K562 (cell line): ENCODE results near the gene GNB5. TPM values are rescaled to one million over a fixed set of nuclear protein-coding genes. Genes with fewer than 3 reads are reported as not detected.

ENCODE experiments used
- BCLAF1 ChIP-seq, 2 experiments: fragments of 450-650 bp in 1 of 2; IDR thresholded peaks; 2 replicates each; pipeline ENCODE4 v1.6.1; 2011 to 2017; ENCODE audit warnings: low read depth in 2 of 2, antibody characterized with exemption in 1 of 2, borderline replicate concordance in 1 of 2, low read length in 1 of 2, mild to moderate bottlenecking in 1 of 2, mixed read lengths in 1 of 2; ENCODE audit not compliant: control insufficient read depth in 1 of 2
- BDP1 ChIP-seq: IDR thresholded peaks from 3 replicates; pipeline ENCODE4 v1.6.1; 2011; ENCODE audit not compliant: insufficient read length, insufficient read depth
- CREB5 ChIP-seq: fragments of 250-450 bp; sonication (Bioruptor Pico); IDR thresholded peaks from 2 replicates; pipeline ENCODE4 v1.5.0; 2020; ENCODE audit warnings: mild to moderate bottlenecking
- DPF2 ChIP-seq: fragments of 450-650 bp; IDR thresholded peaks from 2 replicates; pipeline ENCODE4 v1.6.1; 2016
- LARP7 ChIP-seq: fragments of 450-650 bp; IDR thresholded peaks from 2 replicates; pipeline ENCODE4 v1.6.1; 2016
- MTA1 ChIP-seq: fragments of 450-650 bp; IDR thresholded peaks from 2 replicates; pipeline ENCODE4 v1.6.1; 2017; ENCODE audit warnings: borderline replicate concordance
- PRDM10 ChIP-seq: fragments of 450-650 bp; IDR thresholded peaks from 2 replicates; pipeline ENCODE4 v1.6.1; 2018; ENCODE audit not compliant: partially characterized antibody
- RFX7 ChIP-seq: fragments of 250-450 bp; sonication (Bioruptor Pico); IDR thresholded peaks from 2 replicates; pipeline ENCODE4 v1.5.1; 2021; ENCODE audit warnings: mild to moderate bottlenecking
- SAFB ChIP-seq: fragments of 200-400 bp; formaldehyde crosslinking; IDR thresholded peaks from 2 replicates; pipeline ENCODE4 v1.6.1; 2017; ENCODE audit warnings: low read depth, low read length, borderline replicate concordance
- TCF7L2 ChIP-seq: fragments of 150-350 bp; IDR thresholded peaks from 2 replicates; pipeline ENCODE4 v1.6.1; 2016; ENCODE audit warnings: low read depth, mild to moderate bottlenecking, low read length, moderate library complexity
- TEAD4 ChIP-seq, 2 experiments: sonication (generic) in 1 of 2; formaldehyde crosslinking in 1 of 2; IDR thresholded peaks; 2 replicates each; pipeline versions ENCODE4 v1.6.1 to v1.8.0; 2012 to 2022; ENCODE audit warnings: borderline replicate concordance in 1 of 2, inconsistent platforms in 1 of 2, low read length in 1 of 2, mild to moderate bottlenecking in 1 of 2, missing genetic modification reagents in 1 of 2
- ZKSCAN3 ChIP-seq: fragments of 250-450 bp; sonication (Bioruptor Pico); IDR thresholded peaks from 2 replicates; pipeline ENCODE4 v1.4.0; 2020
- ZNF263 ChIP-seq: sonication (generic); formaldehyde crosslinking; IDR thresholded peaks from 2 replicates; pipeline ENCODE4 v1.8.0; 2022; ENCODE audit warnings: mild to moderate bottlenecking, missing genetic modification reagents, borderline replicate concordance
- ZNF316 ChIP-seq: fragments of 450-650 bp; IDR thresholded peaks from 2 replicates; pipeline ENCODE4 v1.6.1; 2016
- ZNF324 ChIP-seq: fragments of 250-450 bp; sonication (Bioruptor Pico); IDR thresholded peaks from 2 replicates; pipeline ENCODE4 v1.4.0; 2020; ENCODE audit warnings: mild to moderate bottlenecking
- ZNF512 ChIP-seq: IDR thresholded peaks from 2 replicates; pipeline ENCODE4 v1.6.1; 2016; ENCODE audit warnings: missing genetic modification characterization, missing compliant biosample characterization
- ZNF586 ChIP-seq: fragments of 450-650 bp; formaldehyde crosslinking; conservative IDR thresholded peaks from 2 replicates; pipeline ENCODE4 v1.4.0; 2020; ENCODE audit warnings: mild to moderate bottlenecking, moderate library complexity
- ZSCAN29 ChIP-seq: fragments of 450-650 bp; IDR thresholded peaks from 2 replicates; pipeline ENCODE4 v1.6.1; 2017
- polyA plus RNA-seq, 8 experiments: library from polyadenylated mRNA; depleted of rRNA in 4 of 8; stranded (reverse) in 5 of 8; unstranded in 3 of 8; fragments of >200 nt; fragmentation: Nextera tagmentation in 2 of 8; fragmentation: Illumina TruSeq in 1 of 8; extraction: Ambion mirVana in 2 of 8; extraction: Trizol in 1 of 8; gene quantifications; 2 replicates each; pipeline versions ENCODE4 v1.2.1 to v1.2.3, GENCODE V29; 2011 to 2014; ENCODE audit warnings: inconsistent platforms in 1 of 8, missing spikeins in 1 of 8
- total RNA-seq, 7 experiments: library from RNA; depleted of rRNA in 6 of 7; stranded (reverse); fragments of >200 nt in 6 of 7; fragmentation: Illumina TruSeq in 2 of 7; extraction: Trizol in 2 of 7; gene quantifications; 2 replicates each; pipeline versions ENCODE4 v1.2.1 to v1.2.3, GENCODE V29; 2011 to 2021; ENCODE audit warnings: low replicate concordance in 1 of 7

The GNB5 gene
- total and polyA plus RNA-seq, 9 of the 15 experiments (the other 6 are each of a cell fraction or from before 2014, with no cell fraction given) = 0.11 to 2.1 (median 0.77) TPM

- 0 out of 4 replicates have a peak, but pooled peaks of 1 of the 2 experiments have one; percentile 45 for TF ChIP-seq BCLAF1 (IDR thresholded peaks at IDR 0.05; ENCODE audit: borderline replicate concordance in 1 of 2, control insufficient read depth in 1 of 2, low read depth in 2 of 2, low read length in 1 of 2)
- peak; percentile 38; the same call in 1 of the 2 replicates for TF ChIP-seq DPF2
- TF ChIP-seq ZNF512 (tag) = peak; percentile 68; the same call in 1 of the 2 replicates
- no peak for TF ChIP-seq ZSCAN29
- TF ChIP-seq ZNF263 (CRISPR knock-in tag) = peak; percentile 93
- TF ChIP-seq TEAD4 (IDR thresholded peaks at IDR 0.05; ENCODE audit: low read length) = no peak
- no peak for TF ChIP-seq TEAD4 (CRISPR knock-in tag; IDR thresholded peaks at IDR 0.05; ENCODE audit: borderline replicate concordance)
- no peak for TF ChIP-seq TCF7L2
- TF ChIP-seq BDP1 = no peak
- TF ChIP-seq SAFB = no peak
- TF ChIP-seq PRDM10 = no peak
- no peak for TF ChIP-seq LARP7
- 0 out of 2 replicates have a peak, but pooled peaks have one; percentile 5 for TF ChIP-seq ZNF316
- TF ChIP-seq ZNF324 (CRISPR knock-in tag) = no peak
- no peak for TF ChIP-seq CREB5 (CRISPR knock-in tag)
- TF ChIP-seq ZKSCAN3 (CRISPR knock-in tag) = no peak
- no peak for TF ChIP-seq ZNF586
- no peak for TF ChIP-seq RFX7 (CRISPR knock-in tag)
- no peak for TF ChIP-seq MTA1
Observed at GRCh38 chr15:52118969-52119749, 72.0 kb downstream of the GNB5 start (continued).
